ENCODE results near the gene ZNF626.

DNA sequence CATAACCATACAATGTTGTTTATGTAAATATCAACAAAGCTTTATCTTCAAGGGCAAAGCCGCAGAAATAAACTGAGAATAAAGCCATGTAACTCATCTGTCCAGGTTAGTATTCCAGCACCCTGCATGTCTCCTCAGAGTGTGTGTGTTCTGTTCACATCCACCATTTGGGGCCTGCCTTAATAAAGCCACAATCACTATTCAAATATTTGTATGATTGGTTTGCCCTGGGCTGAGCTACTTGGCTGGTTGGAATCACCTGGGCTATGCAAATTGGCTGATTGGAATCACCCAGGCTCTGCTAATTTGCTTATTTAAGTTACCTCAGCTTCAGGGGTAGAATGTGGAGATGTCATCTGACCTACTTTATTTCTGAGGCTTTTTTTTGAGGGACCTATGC is 53.4 kb downstream of the ZNF626 start:
- TF ChIP-seq POLR2A (IDR thresholded peaks at IDR 0.05) = no peak
- TF ChIP-seq, protein P1, sequence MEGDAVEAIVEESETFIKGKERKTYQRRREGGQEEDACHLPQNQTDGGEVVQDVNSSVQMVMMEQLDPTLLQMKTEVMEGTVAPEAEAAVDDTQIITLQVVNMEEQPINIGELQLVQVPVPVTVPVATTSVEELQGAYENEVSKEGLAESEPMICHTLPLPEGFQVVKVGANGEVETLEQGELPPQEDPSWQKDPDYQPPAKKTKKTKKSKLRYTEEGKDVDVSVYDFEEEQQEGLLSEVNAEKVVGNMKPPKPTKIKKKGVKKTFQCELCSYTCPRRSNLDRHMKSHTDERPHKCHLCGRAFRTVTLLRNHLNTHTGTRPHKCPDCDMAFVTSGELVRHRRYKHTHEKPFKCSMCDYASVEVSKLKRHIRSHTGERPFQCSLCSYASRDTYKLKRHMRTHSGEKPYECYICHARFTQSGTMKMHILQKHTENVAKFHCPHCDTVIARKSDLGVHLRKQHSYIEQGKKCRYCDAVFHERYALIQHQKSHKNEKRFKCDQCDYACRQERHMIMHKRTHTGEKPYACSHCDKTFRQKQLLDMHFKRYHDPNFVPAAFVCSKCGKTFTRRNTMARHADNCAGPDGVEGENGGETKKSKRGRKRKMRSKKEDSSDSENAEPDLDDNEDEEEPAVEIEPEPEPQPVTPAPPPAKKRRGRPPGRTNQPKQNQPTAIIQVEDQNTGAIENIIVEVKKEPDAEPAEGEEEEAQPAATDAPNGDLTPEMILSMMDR (IDR thresholded peaks at IDR 0.05) = no peak
